Gastroesophageal sphincter (tissue), 3 donors: ENCODE data around the gene BCL2L14.
"Not testable (repeated sequence)": the region's sequence is repeated elsewhere in the genome, so short reads cannot be mapped to it uniquely, and the experiment has no call there.

Experiments used
- CTCF ChIP-seq, 4 experiments: fragments of 200-600 bp in 2 of 4; fragments of 450-650 bp in 2 of 4; sonication (generic) in 1 of 4; IDR thresholded peaks; one replicate each; pipeline ENCODE4 v1.5.1; 2017 to 2019; ENCODE audit warnings: antibody characterized with exemption in 4 of 4, mild to moderate bottlenecking in 2 of 4, moderate library complexity in 2 of 4
- EP300 ChIP-seq: sonication (generic); formaldehyde crosslinking; IDR thresholded peaks from one replicate; pipeline ENCODE4 v1.6.1; 2017; ENCODE audit warnings: antibody characterized with exemption, mild to moderate bottlenecking
- POLR2A ChIP-seq, 2 donors: fragments of 450-650 bp; IDR thresholded peaks; one replicate each; pipeline ENCODE4 v1.6.1; 2017; ENCODE audit warnings: antibody characterized with exemption in 2 of 2, mild to moderate bottlenecking in 2 of 2, moderate library complexity in 1 of 2
- POLR2AphosphoS5 ChIP-seq: sonication (generic); formaldehyde crosslinking; IDR thresholded peaks from one replicate; pipeline ENCODE4 v1.6.1; 2017; ENCODE audit warnings: antibody characterized with exemption

- not testable (repeated sequence) for TF ChIP-seq CTCF (IDR thresholded peaks at IDR 0.05); POLR2AphosphoS5; POLR2A (IDR thresholded peaks at IDR 0.05); EP300
These were observed 73.8 kb downstream of the BCL2L14 start for GRCh38 chr12:12144531-12144930.
